ENCODE data around the gene LTBP1.

DNA sequence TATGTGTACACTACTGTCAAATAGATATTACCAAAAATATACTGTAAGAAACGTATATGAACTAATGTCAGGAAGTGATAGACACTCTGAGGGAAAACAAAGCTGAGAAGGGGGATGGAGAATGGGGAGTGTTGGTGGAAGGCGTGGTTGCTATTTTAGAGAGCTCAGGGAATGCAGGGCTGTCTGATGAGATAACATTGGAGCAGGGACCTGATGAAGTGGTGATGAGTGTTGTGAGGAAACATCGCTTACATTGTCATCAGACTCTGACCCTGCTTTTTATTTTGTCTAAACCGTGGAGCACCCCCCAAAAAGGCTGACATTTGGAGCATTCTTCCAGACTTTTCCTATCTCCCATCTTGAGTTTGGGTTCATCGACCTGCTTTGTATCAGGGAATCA lies 194.7 kb downstream of the LTBP1 start:
- TF ChIP-seq, protein P1, sequence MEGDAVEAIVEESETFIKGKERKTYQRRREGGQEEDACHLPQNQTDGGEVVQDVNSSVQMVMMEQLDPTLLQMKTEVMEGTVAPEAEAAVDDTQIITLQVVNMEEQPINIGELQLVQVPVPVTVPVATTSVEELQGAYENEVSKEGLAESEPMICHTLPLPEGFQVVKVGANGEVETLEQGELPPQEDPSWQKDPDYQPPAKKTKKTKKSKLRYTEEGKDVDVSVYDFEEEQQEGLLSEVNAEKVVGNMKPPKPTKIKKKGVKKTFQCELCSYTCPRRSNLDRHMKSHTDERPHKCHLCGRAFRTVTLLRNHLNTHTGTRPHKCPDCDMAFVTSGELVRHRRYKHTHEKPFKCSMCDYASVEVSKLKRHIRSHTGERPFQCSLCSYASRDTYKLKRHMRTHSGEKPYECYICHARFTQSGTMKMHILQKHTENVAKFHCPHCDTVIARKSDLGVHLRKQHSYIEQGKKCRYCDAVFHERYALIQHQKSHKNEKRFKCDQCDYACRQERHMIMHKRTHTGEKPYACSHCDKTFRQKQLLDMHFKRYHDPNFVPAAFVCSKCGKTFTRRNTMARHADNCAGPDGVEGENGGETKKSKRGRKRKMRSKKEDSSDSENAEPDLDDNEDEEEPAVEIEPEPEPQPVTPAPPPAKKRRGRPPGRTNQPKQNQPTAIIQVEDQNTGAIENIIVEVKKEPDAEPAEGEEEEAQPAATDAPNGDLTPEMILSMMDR (IDR thresholded peaks at IDR 0.05): no peak
- TF ChIP-seq POLR2AphosphoS5 (IDR thresholded peaks at IDR 0.05; ENCODE audit: low read depth, low read length): no peak
- no peak for TF ChIP-seq SIN3A (IDR thresholded peaks at IDR 0.05; ENCODE audit: borderline replicate concordance, insufficient read depth, low read depth, low read length)
- TF ChIP-seq, protein P2, sequence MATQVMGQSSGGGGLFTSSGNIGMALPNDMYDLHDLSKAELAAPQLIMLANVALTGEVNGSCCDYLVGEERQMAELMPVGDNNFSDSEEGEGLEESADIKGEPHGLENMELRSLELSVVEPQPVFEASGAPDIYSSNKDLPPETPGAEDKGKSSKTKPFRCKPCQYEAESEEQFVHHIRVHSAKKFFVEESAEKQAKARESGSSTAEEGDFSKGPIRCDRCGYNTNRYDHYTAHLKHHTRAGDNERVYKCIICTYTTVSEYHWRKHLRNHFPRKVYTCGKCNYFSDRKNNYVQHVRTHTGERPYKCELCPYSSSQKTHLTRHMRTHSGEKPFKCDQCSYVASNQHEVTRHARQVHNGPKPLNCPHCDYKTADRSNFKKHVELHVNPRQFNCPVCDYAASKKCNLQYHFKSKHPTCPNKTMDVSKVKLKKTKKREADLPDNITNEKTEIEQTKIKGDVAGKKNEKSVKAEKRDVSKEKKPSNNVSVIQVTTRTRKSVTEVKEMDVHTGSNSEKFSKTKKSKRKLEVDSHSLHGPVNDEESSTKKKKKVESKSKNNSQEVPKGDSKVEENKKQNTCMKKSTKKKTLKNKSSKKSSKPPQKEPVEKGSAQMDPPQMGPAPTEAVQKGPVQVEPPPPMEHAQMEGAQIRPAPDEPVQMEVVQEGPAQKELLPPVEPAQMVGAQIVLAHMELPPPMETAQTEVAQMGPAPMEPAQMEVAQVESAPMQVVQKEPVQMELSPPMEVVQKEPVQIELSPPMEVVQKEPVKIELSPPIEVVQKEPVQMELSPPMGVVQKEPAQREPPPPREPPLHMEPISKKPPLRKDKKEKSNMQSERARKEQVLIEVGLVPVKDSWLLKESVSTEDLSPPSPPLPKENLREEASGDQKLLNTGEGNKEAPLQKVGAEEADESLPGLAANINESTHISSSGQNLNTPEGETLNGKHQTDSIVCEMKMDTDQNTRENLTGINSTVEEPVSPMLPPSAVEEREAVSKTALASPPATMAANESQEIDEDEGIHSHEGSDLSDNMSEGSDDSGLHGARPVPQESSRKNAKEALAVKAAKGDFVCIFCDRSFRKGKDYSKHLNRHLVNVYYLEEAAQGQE (IDR thresholded peaks at IDR 0.05; ENCODE audit: insufficient read depth in 1 of 2, low read depth in 2 of 2, low read length in 1 of 2): no peak
- no peak for TF ChIP-seq TCF7L2 (IDR thresholded peaks at IDR 0.05; ENCODE audit: low read depth, low read length)

All from Panc1 (cell line).